GM21576 (cell line): ENCODE measurements around the gene HDGFL2.
"Not testable (repeated sequence)": the region's sequence is repeated elsewhere in the genome, so short reads cannot be mapped to it uniquely, and the experiment has no call there.

ENCODE experiments used
- ATAC-seq: cut with Tn5 transposase; IDR thresholded peaks from one replicate; pipeline ENCODE4 v1.9.1; 2021; ENCODE audit warnings: mild to moderate bottlenecking, moderate library complexity; ENCODE audit not compliant: unreplicated experiment

HDGFL2 gene

DNA sequence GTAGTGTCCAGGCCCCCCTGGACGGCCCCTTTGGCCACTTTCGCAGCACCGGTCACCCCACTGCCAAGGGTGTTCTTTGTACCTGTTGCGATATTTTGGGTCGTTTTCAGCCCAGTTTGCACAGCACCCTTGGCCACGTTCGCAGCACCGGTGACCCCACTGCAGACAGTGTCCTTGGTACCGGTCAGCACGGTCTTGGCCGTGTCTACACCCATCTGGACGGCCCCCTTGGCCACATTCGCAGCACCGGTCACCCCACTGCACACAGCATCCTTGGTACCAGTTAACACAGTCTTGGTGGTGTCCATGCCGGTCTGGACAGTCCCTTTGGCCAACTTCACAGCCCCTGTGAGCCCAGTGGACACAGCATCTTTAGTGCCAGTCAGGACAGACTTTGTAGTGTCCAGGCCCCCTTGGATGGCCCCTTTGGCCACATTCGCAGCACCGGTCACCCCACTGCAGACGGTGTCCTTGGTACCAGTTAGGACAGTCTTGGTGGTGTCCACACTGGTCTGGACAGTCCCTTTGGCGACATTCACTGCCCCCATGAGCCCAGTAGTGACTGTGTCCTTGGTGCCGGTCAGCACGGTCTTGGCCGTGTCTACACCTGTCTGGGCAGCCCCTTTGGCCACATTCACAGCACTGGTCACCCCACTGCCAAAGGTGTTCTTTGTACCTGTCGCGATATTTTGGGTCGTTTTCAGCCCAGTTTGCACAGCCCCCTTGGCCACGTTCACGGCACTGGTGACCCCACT is 39.4 kb downstream of the HDGFL2 start:
- no peak for ATAC-seq

DNA sequence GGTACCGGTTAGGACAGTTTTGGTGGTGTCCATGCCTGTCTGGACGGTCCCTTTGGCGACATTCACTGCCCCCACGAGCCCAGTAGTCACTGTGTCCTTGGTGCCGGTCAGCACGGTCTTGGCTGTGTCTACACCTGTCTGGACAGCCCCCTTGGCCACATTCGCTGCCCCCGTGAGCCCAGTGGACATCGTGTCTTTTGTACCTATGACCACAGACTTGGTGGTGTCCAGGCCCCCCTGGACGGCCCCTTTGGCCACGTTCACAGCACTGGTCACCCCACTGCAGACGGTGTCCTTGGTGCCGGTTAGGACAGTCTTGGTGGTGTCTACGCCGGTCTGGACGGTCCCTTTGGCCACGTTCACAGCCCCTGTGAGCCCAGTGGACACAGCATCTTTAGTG is 40.0 kb downstream of the HDGFL2 start:
- no peak for ATAC-seq

DNA sequence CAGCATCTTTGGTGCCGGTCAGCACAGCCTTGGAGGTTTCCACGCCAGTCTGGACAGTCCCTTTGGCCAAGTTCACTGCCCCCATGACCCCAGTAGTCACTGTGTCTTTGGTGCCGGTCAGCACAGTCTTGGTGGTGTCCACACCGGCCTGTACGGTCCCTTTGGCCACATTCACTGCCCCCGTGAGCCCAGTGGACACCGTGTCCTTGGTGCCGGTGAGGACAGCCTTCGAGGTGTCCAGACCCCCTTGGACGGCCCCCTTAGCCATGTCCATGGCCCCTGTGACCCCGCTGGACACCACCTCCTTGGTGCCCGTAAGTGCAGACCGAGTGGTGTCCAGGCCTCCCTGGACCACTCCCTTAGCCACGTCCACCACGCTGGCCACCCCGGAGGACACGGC is 41.2 kb downstream of the HDGFL2 start:
- ATAC-seq: no peak

DNA sequence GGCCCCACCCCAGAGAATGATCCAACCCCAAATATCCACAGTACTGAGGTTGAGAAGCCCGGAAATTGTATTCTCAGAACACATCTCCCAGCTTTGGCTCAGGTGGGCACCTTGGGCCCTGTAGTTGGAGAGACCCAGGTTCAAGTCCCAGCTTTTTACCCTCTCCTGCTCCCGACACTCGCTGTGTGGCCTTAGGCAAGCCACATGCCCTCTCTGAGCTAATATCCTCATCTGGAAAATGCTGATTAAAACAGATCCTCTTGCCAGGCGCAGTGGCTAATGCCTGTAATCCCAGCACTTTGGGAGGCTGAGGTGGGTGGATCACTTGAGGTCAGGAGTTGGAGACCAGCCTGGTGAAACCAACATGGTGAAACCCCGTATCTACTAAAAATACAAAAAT is 43.6 kb downstream of the HDGFL2 start:
- no peak for ATAC-seq

DNA sequence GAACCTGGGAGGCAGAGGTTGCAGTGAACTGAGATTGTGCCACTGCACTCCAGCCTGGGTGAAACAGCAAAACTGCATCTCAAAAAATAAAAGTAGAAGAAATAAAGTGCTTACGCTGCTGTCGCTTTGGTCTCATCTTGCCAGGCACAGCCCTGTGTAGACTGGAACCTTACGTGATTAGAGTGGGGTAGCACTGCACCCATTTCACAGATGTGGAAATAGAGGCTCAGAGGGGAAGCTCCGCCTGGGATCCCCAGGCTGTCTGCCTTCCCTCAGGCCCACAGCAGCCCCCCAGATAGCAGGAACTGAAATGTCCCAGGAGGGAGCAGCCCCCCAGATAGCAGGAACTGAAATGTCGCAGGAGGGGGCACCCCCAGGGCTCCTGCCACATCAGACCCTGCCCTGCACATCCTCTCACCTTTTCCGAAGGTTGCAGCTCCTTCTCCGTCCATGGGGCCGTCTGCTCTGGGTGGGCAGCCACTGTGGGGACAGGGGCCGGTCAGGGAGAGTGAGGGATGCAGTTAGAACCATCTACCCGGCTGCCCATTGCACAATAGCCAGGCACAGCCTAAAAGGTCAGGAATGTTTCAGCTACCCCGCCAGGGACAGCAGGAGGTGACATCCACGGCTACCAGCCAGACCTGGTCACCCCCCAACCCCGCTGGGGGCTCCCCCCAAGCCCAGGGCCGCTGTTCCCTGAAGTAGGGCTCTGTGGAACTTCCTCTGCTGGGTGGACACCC is 44.3 kb downstream of the HDGFL2 start:
- ATAC-seq: no peak

DNA sequence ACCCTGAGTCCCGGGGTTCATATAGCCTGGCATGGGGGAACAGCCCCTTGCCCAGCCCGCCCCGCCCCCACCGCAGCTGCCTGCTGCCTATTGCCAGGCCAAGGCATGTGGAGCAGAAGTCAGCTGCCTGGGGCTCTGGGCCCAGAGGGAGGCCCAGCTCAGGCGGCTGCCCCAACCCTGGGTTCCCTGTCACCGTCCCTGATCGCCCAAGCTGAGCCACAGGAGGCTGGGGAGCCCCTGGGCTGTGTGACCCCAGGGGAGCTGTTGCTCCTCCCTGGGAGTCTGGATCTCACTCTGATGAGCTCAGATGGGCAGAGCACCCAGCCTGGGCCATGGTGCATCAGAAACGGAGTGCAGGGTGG is 44.8 kb downstream of the HDGFL2 start:
- no peak for ATAC-seq

DNA sequence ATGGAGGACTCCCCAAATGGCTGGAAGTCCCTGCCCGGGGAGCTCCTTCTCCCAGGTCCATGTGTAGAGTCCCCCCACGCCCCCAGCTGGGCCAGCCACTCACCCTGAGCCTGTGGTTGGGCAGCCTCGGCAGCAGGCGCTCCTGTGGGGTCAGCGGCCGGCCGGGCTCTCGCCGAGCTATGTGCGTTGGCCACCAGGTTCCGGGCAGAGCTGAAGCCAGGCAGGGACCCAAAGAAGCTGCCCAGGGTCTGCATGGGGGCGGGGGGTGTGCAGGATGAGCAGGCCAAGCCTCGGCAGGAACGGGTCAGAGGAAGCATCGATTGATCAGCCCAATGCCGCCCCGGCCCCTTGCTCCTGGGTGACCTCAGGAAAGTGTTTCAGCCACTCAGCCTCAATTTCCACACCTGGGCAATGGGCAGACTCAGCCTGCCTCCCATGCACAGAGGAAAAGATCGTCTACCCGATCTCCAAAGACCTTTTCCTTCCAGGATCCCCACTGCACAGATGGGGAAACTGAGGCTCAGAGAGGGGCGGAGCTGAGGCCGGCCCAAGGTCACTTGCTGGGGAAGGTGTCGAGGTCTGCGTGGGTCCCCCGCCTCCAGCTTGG is 45.5 kb downstream of the HDGFL2 start:
- ATAC-seq: no peak

DNA sequence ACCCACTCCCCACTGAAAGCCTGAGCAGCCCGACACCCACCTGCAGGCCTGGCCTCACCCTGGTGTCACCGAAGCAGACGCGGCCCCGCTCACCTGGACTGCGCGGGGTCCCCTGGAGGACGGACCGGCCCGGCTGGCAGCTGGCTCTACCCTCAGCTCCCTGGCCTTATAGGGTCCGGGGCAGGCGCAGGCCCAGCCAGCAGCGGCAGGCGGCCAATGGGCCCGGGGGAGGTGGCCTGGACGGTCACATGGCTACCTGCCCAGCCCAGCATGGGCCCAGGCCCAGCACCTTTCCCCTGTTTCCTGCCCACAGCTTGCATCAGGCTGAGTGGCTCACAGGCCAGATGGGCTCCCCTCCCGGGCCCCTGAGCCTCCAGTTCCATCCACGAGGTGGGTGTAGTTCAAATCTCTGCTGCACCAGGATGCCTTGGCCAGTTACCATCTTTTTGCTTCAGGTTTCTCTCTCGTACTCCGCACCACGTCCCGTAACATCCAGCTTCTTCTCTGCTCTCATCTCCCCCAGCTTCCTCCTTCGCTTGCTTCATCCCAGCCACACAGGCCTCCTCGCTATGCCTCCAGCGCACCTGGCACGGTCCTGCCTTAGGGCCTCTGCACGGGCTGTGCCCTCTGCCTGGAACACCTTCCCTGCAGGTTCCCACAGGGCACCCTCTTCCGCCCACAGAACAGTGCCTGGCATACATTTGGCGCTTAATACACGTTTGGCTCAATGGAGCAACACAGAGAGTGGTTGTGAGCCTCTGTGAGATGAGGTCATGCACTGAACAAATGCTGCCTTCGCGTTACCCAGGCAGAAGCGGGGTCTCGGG is 46.5 kb downstream of the HDGFL2 start, which contains the start of gene PLIN4:
Gene PLIN4, minus strand, starts transcription at position 142 of the 827 bp plus-strand sequence. CDS start 214 bp downstream, outside the sequence.
- no peak for ATAC-seq

DNA sequence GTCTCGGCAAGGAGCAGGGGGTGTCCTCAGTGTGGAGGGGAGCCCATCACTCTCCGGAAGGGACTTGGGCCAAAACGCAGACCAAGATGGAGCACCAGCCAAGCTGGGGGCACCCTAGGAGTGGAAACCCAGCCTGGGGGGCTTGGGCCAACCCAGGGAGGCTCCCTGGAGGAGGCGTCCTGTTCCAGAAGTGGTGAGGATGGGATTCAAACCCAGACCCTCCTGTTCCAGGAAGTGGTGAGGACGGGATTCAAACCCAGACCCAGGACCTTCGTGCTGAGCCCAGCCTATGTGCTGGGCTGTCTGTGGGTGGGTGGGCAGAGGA is 47.0 kb downstream of the HDGFL2 start:
- ATAC-seq: no peak

DNA sequence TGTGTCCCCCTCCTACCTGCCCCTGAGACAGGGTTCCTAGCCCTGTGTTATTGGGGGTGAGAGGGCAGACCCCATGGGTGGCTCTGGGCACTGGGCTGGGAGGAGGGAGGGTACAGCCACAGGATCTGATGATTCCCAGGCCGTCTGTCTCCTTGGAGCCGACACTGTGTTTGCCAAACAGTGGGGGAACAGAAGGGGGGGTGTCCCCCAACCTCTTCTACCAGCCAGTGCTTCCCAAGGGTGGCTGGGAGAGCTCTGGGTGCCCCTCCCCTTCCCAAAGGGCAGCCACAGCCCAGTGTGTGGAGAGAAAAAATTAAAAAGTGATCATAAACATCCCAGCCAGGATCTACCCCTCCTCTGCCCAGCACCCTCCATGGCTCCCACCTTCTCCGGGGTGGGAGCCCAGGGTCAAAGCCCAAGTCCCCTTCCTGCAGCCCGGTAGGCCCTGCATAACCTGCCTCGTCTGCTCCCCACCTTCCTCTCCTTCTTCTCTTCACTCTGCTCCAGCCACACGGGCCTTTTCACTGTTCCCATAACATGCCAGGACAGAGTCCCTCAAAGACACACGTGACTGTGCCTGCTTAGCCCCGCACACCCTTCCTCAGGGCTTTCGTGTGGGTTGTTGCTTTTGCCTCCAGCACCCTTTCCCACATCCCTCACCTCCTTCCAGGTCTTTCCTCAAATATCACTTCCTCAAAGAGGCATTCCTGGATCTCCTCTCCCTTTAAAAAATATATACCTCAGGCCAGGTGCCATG is 47.6 kb downstream of the HDGFL2 start:
- no peak for ATAC-seq

DNA sequence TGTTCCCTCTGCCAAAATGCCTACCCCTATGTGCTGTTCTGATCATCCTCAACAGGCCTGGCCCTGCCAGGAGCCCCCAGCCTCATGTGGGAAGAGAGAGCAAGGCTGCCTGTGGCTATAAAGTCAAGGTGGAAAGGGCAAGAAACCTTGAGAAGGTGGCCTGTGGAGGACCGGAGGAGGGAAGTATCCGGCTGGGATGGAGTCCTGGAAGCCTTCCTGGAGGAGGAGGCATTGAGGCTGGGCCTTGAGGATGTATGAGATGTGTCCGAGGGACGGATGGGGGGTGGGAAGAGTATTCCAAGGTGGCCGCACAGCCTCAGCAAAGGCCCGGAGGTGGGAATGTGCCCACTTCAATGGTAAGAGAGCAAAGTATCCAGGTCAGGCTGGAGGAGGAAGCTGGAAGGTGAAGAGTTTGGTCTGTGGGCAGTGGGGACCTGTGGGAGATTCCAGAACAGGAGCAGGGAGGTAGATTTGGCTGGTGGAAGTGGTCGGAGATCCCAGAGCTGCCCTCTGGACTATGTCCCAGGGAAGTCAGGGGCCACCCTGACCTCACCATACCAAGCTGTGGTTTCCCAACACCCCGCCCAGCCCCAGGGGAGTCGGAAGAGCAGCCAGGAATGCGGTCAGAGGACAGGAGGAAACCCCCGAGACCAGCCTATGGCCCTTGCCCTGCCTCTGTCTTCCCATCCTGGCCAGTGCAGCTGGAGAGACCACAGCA is 49.2 kb downstream of the HDGFL2 start:
- no peak for ATAC-seq

DNA sequence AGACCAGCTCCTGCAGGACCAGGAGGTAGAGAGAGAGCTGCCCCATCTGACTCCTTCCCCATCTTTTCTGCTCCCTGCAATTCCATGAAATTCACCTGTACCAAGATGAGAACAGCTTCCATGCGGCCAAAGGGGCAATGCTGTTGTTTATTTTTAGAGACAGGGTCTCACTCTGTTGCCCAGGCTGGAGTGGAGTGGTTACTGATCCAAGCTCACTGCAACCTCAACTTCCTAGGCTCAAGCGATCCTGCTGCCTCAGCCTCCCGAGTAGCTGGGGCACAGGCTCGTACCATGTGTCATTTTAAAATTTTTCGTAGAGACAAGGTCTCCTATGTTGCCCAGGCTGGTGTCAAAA is 49.8 kb downstream of the HDGFL2 start:
- no peak for ATAC-seq

DNA sequence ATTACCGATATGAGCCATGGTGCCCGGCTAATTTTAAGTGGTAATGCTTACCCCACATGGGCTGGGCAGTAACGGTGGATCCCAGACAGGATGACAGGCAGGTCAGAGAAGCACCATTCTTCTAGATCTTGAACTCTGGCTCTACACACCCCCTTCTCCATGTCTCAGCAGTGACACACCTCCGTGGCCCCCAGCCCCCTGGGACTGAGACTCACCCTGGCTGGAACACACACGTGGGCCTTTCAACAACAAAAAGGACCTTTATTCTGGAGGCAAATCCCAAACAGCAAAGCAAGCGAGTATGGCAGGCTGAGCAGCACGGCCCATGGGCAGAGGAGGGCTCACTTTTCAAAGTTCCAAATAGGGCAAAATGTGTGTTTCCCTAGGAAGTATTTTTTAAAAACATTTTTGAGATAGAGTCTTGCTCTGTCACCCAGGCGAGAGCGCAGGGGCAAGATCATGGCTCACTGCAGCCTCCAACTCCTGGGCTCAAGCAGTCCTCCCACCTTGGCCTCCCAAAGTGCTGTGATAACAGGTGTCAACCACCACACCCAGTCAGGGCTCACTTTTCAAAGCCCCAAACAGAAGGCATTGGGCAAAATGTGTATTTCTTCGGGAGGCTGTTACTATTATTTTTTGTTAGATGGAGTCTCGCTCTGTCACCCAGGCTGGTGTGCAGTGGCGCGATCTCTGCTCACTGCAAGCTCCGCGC is 50.4 kb downstream of the HDGFL2 start:
- no peak for ATAC-seq

DNA sequence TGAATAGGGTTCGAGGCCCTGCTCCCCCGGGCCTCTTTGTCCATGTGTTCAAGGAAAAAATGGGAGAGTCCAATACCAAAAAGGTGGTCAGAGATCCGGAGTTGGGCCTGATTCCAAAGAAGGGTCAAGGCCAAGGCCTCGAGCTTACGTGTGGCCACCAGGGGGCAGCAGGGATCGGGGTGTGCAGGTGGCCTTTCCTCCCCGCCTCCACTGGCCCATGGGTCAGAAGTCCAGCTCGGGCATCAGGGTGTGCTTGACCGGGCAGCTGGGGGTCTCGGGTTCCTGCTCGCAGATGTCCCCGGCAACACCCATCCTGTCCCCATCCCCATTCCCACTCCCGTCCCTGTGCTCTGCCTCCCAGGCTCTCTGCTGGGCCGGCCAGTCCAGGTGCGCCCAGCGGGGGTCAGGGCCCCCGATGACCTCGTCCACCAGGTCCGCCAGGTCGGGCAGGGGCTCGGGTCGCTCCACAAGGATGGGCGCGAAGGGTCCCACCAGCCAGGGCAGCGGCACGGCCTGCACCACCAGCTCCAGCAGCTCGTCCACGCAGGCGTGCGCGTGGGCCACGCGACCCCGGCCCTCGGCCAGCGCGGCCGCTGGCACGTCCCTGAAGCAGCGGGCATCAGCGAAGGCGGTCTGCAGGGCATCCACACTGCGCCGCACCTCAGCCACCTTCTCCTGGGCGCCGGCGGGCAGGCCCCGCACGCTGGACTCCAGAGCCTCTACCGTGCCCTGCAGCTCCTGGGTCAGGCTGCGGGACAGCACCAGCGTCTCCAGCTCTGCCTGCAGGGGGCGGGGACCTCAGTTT is 51.4 kb downstream of the HDGFL2 start:
- no peak for ATAC-seq

DNA sequence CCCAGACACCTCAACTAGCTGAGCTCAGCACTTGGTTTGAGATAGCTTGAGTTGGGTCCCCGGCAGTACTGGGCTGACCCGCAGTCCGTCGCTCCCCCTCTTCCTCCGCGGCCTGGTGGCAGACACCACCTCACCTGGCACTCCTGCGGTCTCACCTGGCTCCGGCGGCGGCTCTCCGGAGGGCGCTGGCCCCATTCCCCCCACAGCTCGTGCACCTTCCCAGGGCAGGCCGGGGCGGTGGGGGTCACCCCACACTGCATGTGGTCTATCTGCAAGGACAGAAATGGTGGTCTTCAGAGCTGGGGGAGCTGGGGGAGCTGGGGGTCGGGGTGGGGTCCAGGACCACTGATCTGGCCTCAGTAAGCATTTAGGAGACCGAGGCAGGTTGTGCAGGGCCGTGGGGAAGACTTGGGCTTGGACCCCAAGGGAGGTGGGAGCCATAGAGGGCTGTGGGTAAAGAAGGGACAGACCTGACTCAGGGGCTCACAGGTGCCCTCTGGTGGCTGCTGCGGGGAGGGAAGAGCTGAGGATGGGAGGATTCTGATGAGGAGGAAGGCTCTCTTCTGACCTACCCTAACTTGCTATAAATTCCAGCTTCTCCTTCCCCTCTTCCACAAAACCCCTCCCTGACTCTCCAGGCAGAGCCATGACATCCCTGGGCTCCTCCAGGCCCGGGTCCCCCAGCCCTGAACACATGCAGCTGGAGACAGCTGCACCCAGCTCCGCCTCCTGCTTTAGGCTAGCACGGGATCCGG is 52.9 kb downstream of the HDGFL2 start:
- ATAC-seq: no peak

DNA sequence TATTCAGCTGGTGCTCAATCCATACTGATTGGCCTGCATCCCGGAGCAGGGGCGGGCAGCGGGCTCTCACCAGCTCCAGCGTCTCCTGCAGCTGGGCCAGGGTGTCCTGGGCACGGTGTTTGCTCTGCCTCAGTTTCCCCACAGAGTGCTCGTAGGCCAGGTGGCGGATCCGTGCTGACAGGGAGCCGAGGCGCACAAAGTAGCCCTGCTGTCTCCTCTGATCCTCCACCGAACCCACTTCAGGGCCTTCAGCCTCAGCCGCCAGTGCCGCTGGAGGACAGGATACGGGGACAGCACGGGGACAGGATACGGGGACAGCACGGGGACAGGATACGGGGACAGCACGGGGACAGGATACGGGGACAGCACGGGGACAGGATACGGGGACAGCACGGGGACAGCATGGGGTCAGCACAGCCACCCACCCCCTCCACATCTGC is 53.5 kb downstream of the HDGFL2 start:
- ATAC-seq: no peak

DNA sequence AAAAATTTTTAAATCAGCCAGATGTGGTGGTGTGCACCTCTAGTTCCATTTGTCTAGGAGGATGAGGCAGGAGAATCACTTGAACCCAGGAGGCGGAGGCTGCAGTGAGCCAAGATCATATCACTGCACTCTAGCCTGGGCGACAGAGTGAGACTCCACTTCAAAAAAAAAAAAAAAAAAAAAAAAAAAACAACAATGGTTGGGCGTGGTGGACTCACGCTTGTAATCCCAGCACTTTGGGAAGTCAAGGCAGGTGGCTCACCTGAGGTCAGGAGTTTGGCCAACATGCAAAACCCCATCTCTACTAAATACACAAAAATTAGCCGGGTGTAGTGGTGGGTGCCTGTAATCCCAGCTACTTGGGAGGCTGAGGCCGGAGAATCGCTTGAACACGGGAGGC is 55.3 kb downstream of the HDGFL2 start:
- not testable (repeated sequence) for ATAC-seq

DNA sequence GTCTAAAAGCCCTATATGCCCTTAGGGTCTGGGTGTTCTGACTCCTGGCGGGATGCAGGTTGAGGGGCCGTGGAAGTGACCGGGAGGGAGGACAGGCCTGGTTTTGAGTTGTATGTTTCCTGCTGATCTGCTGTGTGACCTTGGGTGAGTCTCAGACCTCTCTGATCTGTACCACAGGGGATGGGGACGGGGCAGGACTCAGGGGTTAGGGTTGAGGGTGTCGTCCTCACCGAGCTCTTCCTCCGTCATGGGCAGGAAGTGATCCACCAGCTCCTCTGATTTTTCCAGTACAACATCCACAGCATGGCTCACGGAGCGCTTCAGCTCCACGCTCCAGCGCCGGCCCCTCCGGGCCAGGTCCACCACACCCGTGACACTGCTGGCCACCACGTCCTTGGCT is 56.7 kb downstream of the HDGFL2 start:
- no peak for ATAC-seq
